A549 (cell line): Measurements from ENCODE around the gene DHDDS. TPM values are rescaled to one million over a fixed set of nuclear protein-coding genes. Genes with fewer than 3 reads are reported as not detected.

Experiments
- ATAC-seq, 2 experiments: fragments of 200-7000 bp in 1 of 2; fragments of >200 bp in 1 of 2; cut with Nextera tagmentation in 1 of 2; cut with Tn5 transposase in 1 of 2; 3 replicates each; pipeline versions ENCODE4 v1.8.0 to v1.9.1; 2018 to 2020; ENCODE audit warnings: mild to moderate bottlenecking in 1 of 2, moderate library complexity in 1 of 2
- CTCF ChIA-PET: fragments of 300-600 bp; sonication (Branson Sonifier 250); formaldehyde crosslinking; extraction: SDS; loops from one replicate; lab custom pipeline; 2021; ENCODE audit warnings: antibody characterized with exemption, inconsistent platforms; lab: Yijun Ruan, JAX
- POLR2A ChIA-PET: fragments of 350-600 bp; formaldehyde crosslinking; extraction: SDS; loops from one replicate; lab custom pipeline; 2021; ENCODE audit warnings: antibody characterized with exemption, inconsistent platforms; lab: Yijun Ruan, JAX
- DNase-seq, 2 experiments: peaks; one replicate each; pipeline versions ENCODE4 v3.0.0 to v3.0.0-alpha.2; 2011 to 2016; ENCODE audit warnings: low read depth in 1 of 2, low spot score in 1 of 2
- FAIRE-seq: peaks from 2 replicates; lab custom pipeline; 2011; peaks lifted over from hg19 to GRCh38; lab: Jason Lieb, UNC
- H3K27ac ChIP-seq, 2 experiments: fragments of >200 bp; sonication (Bioruptor Twin); formaldehyde crosslinking; 3 replicates each; pipeline ENCODE4 v1.5.1; 2016 to 2017
- H3K4me1 ChIP-seq: fragments of >200 bp; sonication (Bioruptor Twin); formaldehyde crosslinking; 3 replicates; pipeline ENCODE4 v1.6.1; 2016
- H3K4me2 ChIP-seq: fragments of >200 bp; sonication (Bioruptor Twin); formaldehyde crosslinking; 3 replicates; pipeline ENCODE4 v1.6.1; 2016
- H3K4me3 ChIP-seq: fragments of >200 bp; sonication (Bioruptor Twin); formaldehyde crosslinking; 3 replicates; pipeline ENCODE4 v1.5.1; 2016
- H3K9me3 ChIP-seq: fragments of >200 bp; sonication (Bioruptor Twin); formaldehyde crosslinking; 3 replicates; pipeline ENCODE4 v1.6.1; 2016
- ATOH8 ChIP-seq: fragments of 250-450 bp; sonication (Bioruptor Pico); IDR thresholded peaks from 2 replicates; pipeline ENCODE4 v1.5.0; 2020; ENCODE audit warnings: low read depth, mild to moderate bottlenecking, moderate library complexity
- BCL3 ChIP-seq: fragments of >200 bp; sonication (Bioruptor Twin); formaldehyde crosslinking; IDR thresholded peaks from 3 replicates; pipeline ENCODE4 v1.6.1; 2016
- CHD2 ChIP-seq: fragments of 150-350 bp; IDR thresholded peaks from 2 replicates; pipeline ENCODE4 v1.6.1; 2014; ENCODE audit warnings: low read length; ENCODE audit not compliant: partially characterized antibody
- EHF ChIP-seq: fragments of 250-450 bp; sonication (Bioruptor Pico); IDR thresholded peaks from 2 replicates; pipeline ENCODE4 v1.5.0; 2020; ENCODE audit warnings: mild to moderate bottlenecking
- EHMT2 ChIP-seq: fragments of 200-600 bp; sonication (generic); IDR thresholded peaks from 2 replicates; pipeline ENCODE4 v1.6.1; 2016; ENCODE audit warnings: antibody characterized with exemption, low read depth, mild to moderate bottlenecking, moderate library complexity
- ELK1 ChIP-seq: fragments of 150-350 bp; IDR thresholded peaks from 2 replicates; pipeline ENCODE4 v1.6.1; 2014; ENCODE audit warnings: low read depth, mild to moderate bottlenecking, low read length
- ESRRA ChIP-seq: fragments of 150-350 bp; IDR thresholded peaks from 2 replicates; pipeline ENCODE4 v1.6.1; 2014; ENCODE audit warnings: mild to moderate bottlenecking, low read length, borderline replicate concordance
- FOSB ChIP-seq: fragments of 250-450 bp; sonication (Bioruptor Pico); IDR thresholded peaks from 2 replicates; pipeline ENCODE4 v1.5.0; 2020; ENCODE audit warnings: mild to moderate bottlenecking, moderate library complexity
- FOXS1 ChIP-seq: fragments of 250-450 bp; sonication (Bioruptor Pico); IDR thresholded peaks from 2 replicates; pipeline ENCODE4 v1.5.0; 2020; ENCODE audit warnings: mild to moderate bottlenecking, moderate library complexity
- HEYL ChIP-seq: fragments of 250-450 bp; sonication (Bioruptor Pico); IDR thresholded peaks from 2 replicates; pipeline ENCODE4 v1.8.0; 2021; ENCODE audit warnings: mild to moderate bottlenecking, moderate library complexity
- HMGXB4 ChIP-seq: fragments of 250-450 bp; sonication (Bioruptor Pico); IDR thresholded peaks from 2 replicates; pipeline ENCODE4 v1.5.0; 2021; ENCODE audit warnings: mild to moderate bottlenecking, moderate library complexity, borderline replicate concordance
- HOXB13 ChIP-seq: fragments of 250-450 bp; sonication (Bioruptor Pico); IDR thresholded peaks from 2 replicates; pipeline ENCODE4 v1.5.0; 2020; ENCODE audit warnings: low read depth, mild to moderate bottlenecking, moderate library complexity
- JUN ChIP-seq, 2 experiments: fragments of >200 bp; sonication (Bioruptor Twin); formaldehyde crosslinking; IDR thresholded peaks; 2 replicates in 1 of 2; 3 replicates in 1 of 2; pipeline ENCODE4 v1.6.1; 2016 to 2017
- NFE2L2 ChIP-seq: fragments of 150-350 bp; conservative IDR thresholded peaks from 2 replicates; pipeline ENCODE4 v1.6.1; 2014; ENCODE audit warnings: low read length
- NR3C1 ChIP-seq: fragments of >200 bp; sonication (Bioruptor Twin); formaldehyde crosslinking; IDR thresholded peaks from 3 replicates; pipeline ENCODE4 v1.6.1; 2017
- POLR2A ChIP-seq: IDR thresholded peaks from 2 replicates; pipeline ENCODE4 v1.6.1; 2012; ENCODE audit warnings: mild to moderate bottlenecking, low read length
- REST ChIP-seq: fragments of 200-600 bp; sonication (generic); IDR thresholded peaks from 2 replicates; pipeline ENCODE4 v1.6.1; 2016; ENCODE audit warnings: antibody characterized with exemption, mild to moderate bottlenecking, moderate library complexity
- SMC3 ChIP-seq: fragments of >200 bp; sonication (Bioruptor Twin); formaldehyde crosslinking; IDR thresholded peaks from 3 replicates; pipeline ENCODE4 v1.6.1; 2018; ENCODE audit warnings: inconsistent platforms
- SREBF2 ChIP-seq: fragments of 450-650 bp; IDR thresholded peaks from 2 replicates; pipeline ENCODE4 v1.6.1; 2014; ENCODE audit warnings: mild to moderate bottlenecking, moderate library complexity
- TFCP2L1 ChIP-seq: fragments of 250-450 bp; sonication (Bioruptor Pico); IDR thresholded peaks from 2 replicates; pipeline ENCODE4 v1.5.0; 2021; ENCODE audit warnings: mild to moderate bottlenecking
- WGBS: methylation state at CpG from one replicate; pipeline ENCODE4 v1.1.6; 2017; ENCODE audit errors: missing lambda C conversion rate; 5-methylcytosine and 5-hydroxymethylcytosine counted together
- polyA plus RNA-seq, 4 experiments: library from polyadenylated mRNA; depleted of rRNA in 3 of 4; stranded (reverse); fragments of >200 nt; fragmentation: RNase III in 1 of 4; extraction: RNeasy Plus Mini Kit Qiagen cat#74134 plus additional on column Dnase treatment in 1 of 4; gene quantifications; 2 replicates in 3 of 4; 3 replicates in 1 of 4; pipeline ENCODE4 v1.2.3, GENCODE V29; 2011 to 2017

Gene DHDDS
- polyA plus RNA-seq, 2 of the 4 experiments (the other 2 are of a cell fraction): 26.0 to 27.3 TPM

GRCh38 chr1:26388791-26389445, 43.2 kb upstream of the DHDDS start:
- Histone ChIP-seq H3K4me3 (no peak overlapping the region), H3K27ac (0 out of 6 replicates have a peak overlapping the region, but pooled peaks of 1 of the 2 experiments have one; percentile 31), H3K9me3 (no peaks in the 10 kb centered on the region), H3K4me2 (no peak overlapping the region), H3K4me1 (peaks cover 20% of the 10 kb centered on the region)
- TF ChIP-seq SMC3: no peak
- TF ChIP-seq ATOH8 (CRISPR knock-in tag): no peak
- no peak for TF ChIP-seq TFCP2L1 (CRISPR knock-in tag)
- no peak for TF ChIP-seq BCL3
- TF ChIP-seq HMGXB4: no peak
- TF ChIP-seq EHF (CRISPR knock-in tag): no peak
- TF ChIP-seq SREBF2: no peak
- no peak for DNase-seq
- POLR2A ChIA-PET: no interaction called here
- 95% methylated on average over 7 of the region's 7 CpGs for WGBS
- FAIRE-seq: no peak
- ATAC-seq: no peak
- CTCF ChIA-PET: interaction anchor here (1.3 to 3.7 kb wide), 6 partner anchors 11 to 219 kb away, joined by 3 to 20 read pairs (median 7); partner anchors contain the start of gene ZNF593

- Histone ChIP-seq H3K9me3 (no peaks in the 10 kb centered on the region), H3K4me2 (no peak overlapping the region), H3K4me1 (peaks cover 21% of the 10 kb centered on the region), H3K27ac (0 out of 6 replicates have a peak overlapping the region, but pooled peaks of 1 of the 2 experiments have one; percentile 31), H3K4me3 (no peak overlapping the region)
- ATAC-seq (no peak), FAIRE-seq (no peak), DNase-seq (no peak)
- WGBS: 84% methylated on average over 2 of the region's 4 CpGs
- ChIA-PET POLR2A (no interaction called here), CTCF (interaction anchor here (1.1 to 3.7 kb wide), 11 partner anchors 12 to 290 kb away, joined by 3 to 34 read pairs (median 6); partner anchors contain the start of genes ZNF593 and ZNF683)
- no peak for TF ChIP-seq FOSB (CRISPR knock-in tag)
- TF ChIP-seq POLR2A: no peak
- TF ChIP-seq EHMT2: no peak
- TF ChIP-seq HEYL (CRISPR knock-in tag): no peak
- TF ChIP-seq JUN (IDR thresholded peaks at IDR 0.05): no peak
- TF ChIP-seq NR3C1: no peak
- no peak for TF ChIP-seq ESRRA
- no peak for TF ChIP-seq NFE2L2
- no peak for TF ChIP-seq REST
- no peak for TF ChIP-seq HOXB13 (CRISPR knock-in tag)
- no peak for TF ChIP-seq ELK1
- no peak for TF ChIP-seq CHD2
- TF ChIP-seq FOXS1 (CRISPR knock-in tag): no peak
Measured at GRCh38 chr1:26389604-26390247, 42.4 kb upstream of the DHDDS start.
